Non-pigmented ciliary epithelial cell (primary cell): ENCODE data around the gene CPT1C.

Source experiments
- DNase-seq: peaks from one replicate; pipeline ENCODE4 v3.0.0-alpha.2; 2010; ENCODE audit warnings: low read depth

The CPT1C gene

GRCh38 chr19:49690656-49691242, at the start of gene CPT1C:
CPT1C (plus strand) TSS chr19:49691116; CDS start chr19:49692253, 1,137 bp downstream.
- DNase-seq = no peak

- DNase-seq = peak; percentile 97
These were observed 49.0 kb upstream of the CPT1C start, which contains the start of gene SCAF1 for GRCh38 chr19:49641688-49642491. SCAF1 (plus strand) TSS chr19:49642209; CDS start chr19:49645027, 2,818 bp downstream.

- DNase-seq = no peak
These were observed 48.4 kb upstream of the CPT1C start for GRCh38 chr19:49642492-49643035.

- no peak for DNase-seq
These were observed 47.5 kb upstream of the CPT1C start for GRCh38 chr19:49643466-49643865.

GRCh38 chr19:49645592-49645991, 45.3 kb upstream of the CPT1C start:
- DNase-seq = no peak

- no peak for DNase-seq
These were observed 44.9 kb upstream of the CPT1C start for GRCh38 chr19:49645995-49646394.

GRCh38 chr19:49646586-49646985, 44.3 kb upstream of the CPT1C start:
- DNase-seq = no peak

- no peak for DNase-seq
These were observed 39.7 kb upstream of the CPT1C start for GRCh38 chr19:49651029-49651819.

GRCh38 chr19:49651820-49652550, 38.9 kb upstream of the CPT1C start:
- no peak for DNase-seq

- no peak for DNase-seq
These were observed 38.1 kb upstream of the CPT1C start for GRCh38 chr19:49652551-49653465.

GRCh38 chr19:49653466-49653806, 37.5 kb upstream of the CPT1C start:
- no peak for DNase-seq

- no peak for DNase-seq
These were observed 36.3 kb upstream of the CPT1C start for GRCh38 chr19:49654581-49654980.

GRCh38 chr19:49655570-49656455, 35.1 kb upstream of the CPT1C start:
- no peak for DNase-seq

GRCh38 chr19:49656456-49657109, 34.3 kb upstream of the CPT1C start:
- no peak for DNase-seq

GRCh38 chr19:49657493-49658138, 33.3 kb upstream of the CPT1C start:
- DNase-seq = no peak

- DNase-seq = no peak
These were observed 32.8 kb upstream of the CPT1C start for GRCh38 chr19:49658139-49658517.

- no peak for DNase-seq
These were observed 32.1 kb upstream of the CPT1C start for GRCh38 chr19:49658566-49659442.
